NCI-H526 (cell line): ENCODE measurements around the gene YY1.

ENCODE experiments used
- DNase-seq, 2 experiments: peaks; one replicate each; lab custom pipeline; 2025; lab: John Stamatoyannopoulos, UW

The YY1 gene

DNA sequence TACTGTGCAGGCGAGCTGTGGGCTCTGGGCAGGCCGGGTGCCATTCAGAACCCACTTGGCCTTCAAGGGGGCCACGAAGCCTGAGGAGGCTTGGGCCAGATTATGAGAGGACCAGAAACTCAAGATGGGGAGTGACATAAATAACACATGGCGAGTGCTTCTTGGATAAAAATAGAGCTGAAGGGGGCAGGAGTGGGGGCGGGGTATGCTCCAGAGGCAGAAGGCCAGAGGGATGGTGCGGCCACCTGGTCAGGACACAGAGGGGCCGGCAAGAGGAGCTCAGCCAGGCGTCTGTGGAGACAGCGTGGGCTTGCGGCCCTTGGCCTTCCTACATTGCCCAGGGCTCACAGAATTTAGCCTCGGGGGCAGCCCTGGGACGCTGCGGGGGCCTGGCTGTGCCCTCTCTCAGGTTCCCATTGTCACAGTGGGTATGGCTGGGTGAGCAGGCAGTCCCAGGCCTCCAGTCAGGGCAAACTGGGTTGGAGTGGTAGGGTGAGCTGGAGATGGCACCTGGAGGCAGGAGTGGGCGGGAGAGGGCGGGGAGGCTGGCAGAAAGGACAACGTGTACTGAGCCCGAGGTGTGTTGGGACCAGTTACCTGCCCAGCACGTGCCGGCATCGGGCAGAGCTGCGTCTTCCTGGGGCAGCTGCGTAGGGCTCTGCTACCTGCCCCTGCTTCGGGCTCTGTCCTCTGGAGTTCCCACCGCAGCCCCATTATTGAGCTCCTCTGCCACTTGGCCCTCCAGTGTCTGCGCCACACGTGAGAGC lies 74.7 kb downstream of the YY1 start:
- DNase-seq = no peak

DNA sequence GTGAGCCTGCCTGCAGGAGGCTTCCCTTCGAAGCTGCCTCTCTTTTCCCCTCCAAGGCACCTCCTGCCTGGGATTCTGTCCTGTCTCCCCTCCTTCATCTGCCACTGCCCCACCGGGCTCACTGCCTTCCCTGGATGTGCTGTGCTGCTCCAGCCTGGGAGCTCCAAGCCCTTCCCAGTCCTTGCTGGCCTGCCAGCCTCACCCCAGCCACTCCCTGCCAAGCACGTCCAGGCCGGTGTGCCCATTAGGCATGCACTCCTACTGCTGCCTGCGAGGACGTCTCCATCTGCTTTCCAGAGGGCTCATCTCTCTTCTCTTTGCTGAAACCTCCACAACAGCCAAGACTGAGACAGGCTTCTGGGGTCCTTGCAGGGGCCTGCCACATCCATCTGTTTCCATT lies 75.8 kb downstream of the YY1 start:
- no peak for DNase-seq

DNA sequence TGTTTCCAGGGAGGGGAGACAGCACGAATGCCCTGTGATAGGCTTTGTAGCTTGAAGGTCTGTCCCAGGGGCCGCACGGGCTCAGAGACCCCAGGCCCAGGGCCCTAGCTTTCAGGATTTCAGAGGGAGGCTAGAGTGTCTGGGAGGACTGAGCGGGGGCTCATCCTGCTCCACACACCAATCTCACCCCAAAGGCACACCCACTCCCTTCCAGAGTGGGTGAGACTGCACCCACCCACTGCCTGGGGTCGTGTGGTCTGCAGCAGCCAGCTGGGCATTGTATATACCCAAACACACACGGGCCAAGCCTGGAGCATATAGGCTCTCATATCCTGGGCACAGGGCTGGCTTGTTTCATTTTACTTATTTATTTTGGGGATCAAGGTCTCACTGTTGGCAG lies 78.4 kb downstream of the YY1 start:
- no peak for DNase-seq

DNA sequence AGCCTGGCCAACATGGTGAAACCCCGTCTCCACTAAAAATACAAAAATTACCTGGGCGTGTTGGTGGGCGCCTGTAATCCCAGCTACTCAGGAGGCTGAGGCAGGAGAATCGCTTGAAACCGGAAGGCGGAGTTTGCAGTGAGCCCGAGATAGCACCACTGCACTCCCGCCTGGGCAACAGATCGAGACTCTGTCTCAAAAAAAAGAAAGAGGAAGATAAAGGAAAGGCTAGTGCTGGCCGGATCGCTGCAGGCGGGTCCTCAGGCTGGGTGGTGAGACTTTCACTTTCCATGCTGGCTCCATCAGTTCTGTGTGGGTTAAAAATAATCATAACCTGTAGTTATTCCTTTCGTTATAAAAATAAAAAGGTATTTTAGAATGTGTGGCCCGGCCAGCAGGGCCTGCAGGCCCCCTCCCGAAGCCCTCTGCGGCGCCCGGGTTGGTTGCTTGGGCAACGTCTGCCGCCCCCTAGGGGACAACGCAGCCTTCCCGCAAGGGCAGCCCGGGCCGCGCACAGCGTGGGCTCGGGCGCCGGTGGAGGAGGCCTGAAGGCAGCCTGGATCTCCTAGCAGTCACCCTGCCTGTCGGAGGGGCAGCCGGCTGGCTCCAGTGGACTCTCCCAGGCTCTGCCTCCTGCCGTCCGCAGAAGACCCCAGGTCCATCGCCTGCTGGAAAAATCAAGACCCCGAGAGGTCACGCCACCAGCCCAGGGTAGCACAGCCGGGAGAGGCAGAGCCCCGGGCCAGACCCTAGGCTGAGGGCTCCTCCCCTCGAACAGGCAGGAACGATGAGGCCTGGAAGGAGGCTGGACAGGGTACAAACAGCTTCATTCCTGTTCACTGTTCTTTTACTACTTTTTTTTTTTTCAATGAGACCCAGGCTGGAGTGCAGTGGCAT lies 79.2 kb downstream of the YY1 start:
- DNase-seq = peak; percentile 23 to 74

DNA sequence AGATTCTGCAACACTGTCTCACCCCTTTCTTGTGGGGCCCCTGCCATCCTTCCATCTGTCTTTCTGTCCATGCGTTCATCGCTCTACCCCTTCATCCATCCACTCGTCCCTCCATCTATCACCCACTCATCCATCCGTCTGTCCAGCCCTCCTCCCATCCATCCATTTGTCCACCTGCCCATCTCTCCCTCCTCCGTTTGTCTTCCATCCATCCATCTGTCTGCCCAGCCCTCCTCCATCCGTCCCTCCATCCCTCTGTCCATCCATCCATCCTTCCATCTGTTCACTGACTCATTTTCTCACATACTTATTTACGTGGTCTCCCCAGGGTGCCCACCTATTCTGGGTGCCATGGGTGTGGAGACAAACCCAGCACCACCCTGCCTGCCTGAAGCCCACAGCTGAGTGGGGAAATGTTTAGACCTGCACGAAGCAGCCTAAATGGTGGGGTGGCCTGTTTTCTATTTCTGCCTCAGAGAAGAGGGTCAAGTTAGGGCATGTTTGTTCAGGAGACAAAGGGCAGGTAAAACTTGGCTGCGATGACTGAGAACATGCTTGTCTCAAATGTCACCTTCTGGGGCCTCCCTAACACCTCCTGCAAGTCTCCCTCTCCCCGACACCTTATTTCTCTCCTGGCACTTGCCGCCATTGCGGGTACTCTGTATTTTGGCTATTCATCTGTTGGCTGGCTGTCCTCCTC lies 81.4 kb downstream of the YY1 start:
- no peak for DNase-seq

DNA sequence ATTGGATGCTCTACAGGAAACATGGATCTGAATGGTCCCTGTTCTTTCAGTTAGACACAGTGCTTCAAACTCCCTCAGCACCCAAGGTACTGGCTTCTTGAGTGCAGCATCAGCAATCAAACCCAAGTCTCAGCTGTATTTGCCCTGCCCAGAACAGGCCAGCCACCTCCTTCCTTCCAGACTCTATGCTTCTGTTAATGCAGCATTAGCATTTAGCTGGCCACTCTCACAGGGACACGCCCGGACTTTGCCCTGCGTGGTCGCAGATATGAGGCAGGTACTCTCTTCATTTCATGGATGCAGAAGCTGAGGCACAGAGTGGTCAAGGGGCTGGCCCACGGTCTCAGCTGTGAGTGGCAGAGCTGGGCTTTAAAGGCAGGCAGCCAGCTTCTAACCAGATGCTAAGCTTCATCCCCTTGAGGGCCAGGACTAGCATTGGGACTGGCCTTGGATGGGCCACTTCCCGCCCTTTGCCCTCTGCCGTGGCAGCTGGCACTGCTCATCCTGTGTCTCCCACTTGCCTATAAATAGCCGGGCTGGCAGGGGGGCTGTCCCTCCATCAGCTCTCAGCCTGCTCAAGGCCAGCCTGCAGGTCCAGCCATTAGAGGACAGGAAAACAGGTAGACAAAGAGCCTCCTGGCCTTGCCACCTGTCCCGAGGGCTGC lies 82.7 kb downstream of the YY1 start:
- DNase-seq = no peak

DNA sequence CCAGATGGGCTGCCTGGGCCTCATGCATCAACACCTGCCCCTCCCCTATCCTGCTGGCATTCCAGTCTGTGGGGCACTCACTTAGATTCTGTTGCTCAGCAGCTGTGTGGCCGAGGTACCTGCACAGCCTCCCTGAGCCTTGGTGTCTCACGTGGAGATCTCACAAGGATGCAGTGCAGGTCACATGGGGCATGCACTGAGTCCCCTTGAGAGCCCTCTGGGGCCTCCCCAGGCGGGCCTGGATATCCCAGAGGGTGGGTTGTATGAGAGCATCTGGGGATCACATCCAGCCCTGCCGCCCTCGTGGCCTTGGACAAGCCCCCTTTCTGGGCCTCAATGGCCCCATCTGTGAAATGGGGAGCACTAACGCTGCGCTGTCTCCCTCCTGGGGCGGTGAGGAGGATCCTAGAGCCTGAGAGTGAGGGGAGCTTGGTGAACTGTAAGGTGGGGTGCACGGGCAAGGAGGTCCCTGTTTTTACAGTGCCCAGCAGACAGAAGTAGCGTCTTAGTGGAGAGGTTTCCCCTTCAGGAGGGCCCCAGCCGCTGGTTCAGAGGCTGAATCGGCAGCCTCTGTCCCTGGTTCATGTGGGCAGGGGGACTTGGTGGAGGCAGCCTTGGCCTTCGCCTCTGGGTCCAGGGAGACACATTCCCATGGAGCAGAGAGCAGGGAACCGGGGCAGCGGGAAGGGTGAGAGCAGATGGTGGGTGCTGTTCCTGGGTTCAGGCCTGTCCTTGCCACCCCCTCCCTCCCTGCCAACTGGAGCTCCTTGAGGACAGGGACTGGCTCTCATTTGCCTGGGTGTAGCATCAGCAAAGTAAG lies 83.4 kb downstream of the YY1 start:
- DNase-seq = no peak

DNA sequence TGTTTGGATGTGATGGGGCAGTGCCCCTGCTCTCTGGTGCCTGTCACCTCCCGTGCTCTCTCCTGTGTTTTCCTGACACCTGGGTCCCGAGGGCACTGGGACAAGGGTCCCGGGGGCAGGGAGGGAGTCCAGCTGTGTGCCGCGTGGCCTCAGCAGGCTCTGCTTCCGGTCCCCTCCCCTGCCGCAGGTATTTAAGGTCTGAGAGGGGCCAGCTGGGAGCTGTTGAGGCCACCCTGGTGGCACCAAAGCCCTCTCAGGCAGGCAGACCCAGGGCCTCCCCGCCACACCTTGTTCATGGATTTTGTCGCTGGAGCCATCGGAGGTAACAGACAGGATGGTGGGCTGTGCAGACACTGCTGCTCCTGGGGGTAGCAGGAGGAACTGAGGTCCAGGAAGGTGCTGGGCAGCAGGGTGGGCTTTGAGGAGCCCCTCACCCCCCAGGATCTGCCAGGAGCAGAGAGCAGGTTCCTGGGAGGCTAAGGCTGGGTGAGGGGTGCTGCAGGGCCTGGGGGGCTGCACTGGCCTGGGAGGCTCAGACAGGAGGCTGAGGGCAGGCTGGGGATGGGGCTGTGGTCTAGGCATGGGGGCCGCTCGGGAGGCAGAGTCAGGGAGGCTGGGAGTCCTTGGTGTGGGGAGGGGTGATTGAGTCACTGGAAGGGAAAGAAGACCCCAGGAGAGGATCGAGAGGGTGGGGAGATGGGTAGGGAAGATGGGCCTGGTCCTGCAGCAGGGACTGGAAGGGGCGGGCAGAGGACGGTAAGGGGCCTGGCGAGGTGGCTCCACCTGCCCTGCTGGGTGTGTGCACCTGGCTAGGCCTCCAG lies 84.4 kb downstream of the YY1 start, which contains the start of gene SLC25A47:
TSS of gene SLC25A47 (plus strand) at position 219 of the 821 bp plus-strand sequence. CDS start at position 295, 76 bp downstream.
- DNase-seq = no peak

DNA sequence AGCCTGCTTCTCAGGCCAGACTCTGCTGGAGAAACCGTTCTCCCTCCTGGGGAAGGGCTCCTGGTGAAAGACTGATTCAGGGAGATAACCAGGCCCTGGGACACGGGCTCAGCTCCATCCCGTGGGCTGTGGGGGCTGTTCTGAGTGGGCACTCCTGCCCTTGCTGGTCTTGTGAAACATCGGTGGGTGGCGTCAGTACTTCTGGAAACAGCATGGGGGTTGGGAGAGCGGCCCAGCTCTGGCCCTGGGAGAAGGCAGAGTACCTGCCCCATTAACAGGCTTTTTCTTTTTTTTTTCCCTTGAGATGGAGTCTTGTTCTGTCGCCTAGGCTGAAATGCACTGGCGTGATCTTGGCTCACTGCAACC lies 85.0 kb downstream of the YY1 start:
- DNase-seq = no peak

DNA sequence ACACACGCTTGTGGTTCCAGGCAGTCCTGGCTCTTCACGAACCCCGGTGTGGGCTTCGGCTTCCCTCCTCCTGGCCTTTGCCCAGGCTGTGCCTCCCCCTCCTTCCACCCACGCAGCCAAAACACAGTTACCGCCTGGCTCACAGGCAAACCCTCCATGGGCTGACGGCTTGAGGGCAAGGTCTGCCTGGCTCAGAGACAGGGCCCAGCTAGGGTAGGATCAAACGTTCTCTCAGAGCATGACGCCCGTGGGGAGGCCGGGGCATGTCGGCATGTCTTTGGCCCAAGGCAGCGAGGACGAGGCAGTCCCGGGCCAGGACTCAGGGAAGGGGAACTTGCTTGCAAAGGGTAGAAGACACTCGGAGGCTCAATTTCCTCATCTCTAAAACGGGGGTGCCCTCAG lies 86.3 kb downstream of the YY1 start:
- DNase-seq = no peak

DNA sequence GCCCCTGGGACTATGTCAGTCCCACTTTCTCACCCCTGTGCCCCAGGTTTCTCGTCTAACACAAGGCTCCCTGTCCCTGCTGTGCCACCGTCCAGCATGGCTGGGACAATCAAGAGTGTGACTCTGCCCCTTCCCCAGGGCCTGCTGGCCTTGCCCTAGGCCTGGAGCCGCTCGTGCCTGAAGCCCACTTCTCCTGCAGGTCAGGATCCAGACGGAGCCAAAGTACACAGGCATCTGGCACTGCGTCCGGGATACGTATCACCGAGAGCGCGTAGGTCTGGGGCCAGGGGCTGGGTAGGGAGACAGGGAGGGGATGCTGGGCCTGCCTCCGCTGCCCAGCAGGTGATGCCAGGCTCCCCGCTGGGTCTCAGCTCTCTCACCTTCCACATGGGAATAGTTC lies 87.0 kb downstream of the YY1 start:
- no peak for DNase-seq

DNA sequence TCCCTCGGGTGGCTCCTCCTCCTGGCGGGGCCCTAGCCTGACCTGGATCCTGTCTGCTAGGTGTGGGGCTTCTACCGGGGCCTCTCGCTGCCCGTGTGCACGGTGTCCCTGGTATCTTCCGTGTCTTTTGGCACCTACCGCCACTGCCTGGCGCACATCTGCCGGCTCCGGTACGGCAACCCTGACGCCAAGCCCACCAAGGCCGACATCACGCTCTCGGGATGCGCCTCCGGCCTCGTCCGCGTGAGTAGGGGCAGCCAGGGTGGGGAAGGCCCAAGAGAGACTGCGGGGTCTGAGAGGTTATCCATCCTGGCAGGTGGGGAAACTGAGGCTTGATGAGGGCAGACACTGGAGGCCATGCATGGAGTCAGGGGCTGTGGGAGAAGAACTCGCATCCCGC lies 88.2 kb downstream of the YY1 start:
- no peak for DNase-seq

DNA sequence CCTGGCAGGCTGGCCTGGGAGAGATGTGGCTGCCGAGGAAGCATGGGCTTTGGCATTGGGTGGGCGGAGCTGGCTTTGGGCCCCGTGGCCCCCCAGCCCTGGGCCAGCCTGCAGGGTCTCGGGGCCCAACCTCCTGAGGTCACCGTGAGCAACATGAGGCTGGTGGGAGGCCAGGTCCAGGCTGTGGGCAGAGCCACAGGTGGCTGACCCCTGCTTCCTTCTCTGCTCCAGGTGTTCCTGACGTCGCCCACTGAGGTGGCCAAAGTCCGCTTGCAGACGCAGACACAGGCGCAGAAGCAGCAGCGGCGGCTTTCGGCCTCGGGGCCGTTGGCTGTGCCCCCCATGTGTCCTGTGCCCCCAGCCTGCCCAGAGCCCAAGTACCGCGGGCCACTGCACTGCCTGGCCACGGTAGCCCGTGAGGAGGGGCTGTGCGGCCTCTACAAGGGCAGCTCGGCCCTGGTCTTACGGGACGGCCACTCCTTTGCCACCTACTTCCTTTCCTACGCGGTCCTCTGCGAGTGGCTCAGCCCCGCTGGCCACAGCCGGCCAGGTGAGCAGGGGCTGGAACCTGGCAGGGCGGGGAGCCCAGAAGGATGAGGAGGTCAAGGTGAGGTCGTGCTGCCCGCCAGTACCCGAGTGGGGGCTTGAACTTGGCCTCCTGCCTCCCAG lies 89.7 kb downstream of the YY1 start:
- DNase-seq = no peak

DNA sequence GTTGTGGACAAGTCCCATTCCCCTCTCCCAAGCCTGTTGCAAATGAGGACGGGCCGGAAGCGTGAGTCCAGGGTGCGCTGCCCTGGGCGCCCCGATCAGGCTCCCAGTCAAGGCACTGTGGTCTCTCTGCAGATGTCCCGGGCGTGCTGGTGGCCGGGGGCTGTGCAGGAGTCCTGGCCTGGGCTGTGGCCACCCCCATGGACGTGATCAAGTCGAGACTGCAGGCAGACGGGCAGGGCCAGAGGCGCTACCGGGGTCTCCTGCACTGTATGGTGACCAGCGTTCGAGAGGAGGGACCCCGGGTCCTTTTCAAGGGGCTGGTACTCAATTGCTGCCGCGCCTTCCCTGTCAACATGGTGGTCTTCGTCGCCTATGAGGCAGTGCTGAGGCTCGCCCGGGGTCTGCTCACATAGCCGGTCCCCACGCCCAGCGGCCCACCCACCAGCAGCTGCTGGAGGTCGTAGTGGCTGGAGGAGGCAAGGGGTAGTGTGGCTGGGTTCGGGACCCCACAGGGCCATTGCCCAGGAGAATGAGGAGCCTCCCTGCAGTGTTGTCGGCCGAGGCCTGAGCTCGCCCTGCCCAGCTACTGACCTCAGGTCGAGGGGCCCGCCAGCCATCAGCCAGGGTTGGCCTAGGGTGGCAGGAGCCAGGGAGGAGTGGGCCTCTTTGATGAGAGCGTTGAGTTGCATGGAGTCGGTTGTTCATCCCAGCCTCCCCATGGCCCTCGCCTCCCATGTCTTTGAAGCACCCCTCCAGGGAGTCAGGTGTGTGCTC lies 90.5 kb downstream of the YY1 start:
- no peak for DNase-seq

DNA sequence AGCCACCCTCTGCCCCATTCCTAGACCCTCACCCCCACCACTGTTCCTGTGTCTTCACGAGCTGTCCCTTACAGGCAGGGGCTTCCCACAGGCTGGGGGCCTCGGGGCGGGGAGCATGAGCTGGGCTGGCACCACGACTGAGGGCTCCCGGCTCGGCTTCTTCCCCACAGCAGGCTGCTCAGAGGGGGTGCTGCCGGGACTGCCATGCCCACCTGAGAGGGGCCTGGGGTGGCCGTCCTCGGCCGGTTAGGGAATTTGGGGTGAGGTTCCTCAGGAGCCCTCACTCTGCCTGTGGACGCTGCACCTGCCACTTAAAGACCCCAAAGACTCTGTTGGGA lies 91.0 kb downstream of the YY1 start:
- no peak for DNase-seq

DNA sequence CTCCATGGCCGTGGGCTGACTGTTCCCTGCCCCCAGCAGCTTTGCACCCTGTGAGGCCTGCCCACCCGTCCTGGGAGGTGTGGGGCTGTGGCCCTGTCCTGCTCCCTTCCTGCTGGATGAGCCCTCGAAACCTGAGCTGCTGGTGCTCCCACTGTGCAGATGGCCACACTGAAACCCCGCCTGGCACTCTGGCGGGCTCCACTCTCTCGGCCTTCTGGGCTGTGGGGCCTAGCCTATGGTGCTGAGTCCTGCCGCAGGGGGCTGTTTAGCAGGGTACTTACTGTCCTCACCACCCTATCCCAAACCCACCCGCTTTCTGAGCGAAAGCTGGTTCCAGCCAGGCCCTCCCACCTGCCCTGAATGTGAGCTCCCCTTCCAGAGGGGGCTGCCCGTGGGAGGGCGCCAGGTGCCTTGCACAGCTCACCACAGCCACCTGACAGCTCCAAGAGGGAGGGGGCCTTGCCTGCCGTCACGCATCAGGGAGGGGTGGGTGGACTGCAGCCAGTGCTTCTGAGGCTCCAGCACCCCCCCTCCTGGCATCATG lies 91.5 kb downstream of the YY1 start:
- DNase-seq = no peak

DNA sequence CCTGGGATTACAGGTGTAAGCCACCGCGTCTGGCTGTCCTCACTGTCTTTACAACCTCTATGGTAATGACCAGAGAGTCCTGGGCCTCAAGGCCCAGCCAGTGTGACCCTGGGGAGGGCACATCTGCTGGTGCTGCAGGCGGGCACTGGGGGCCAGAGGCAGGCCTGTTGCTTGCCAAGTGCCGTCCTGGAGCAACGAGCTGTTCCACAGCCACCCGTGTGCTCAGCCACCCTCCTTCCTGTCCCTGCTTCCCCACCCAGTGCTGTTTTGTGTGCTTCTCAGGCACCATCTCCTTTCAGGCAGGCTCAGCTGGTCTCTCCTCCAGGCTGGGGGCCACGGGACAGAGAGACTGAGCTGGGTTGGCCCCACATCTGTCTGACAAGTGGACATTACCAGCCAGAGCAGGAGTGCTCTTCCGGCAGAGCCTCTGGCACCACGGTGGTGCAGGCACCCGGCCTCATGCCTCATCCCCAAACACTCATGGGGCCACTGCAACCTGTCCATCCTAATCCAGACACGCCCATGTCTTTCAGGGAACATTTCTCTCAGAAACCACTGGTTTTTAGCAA lies 93.2 kb downstream of the YY1 start:
- DNase-seq = no peak
